GM15510 (cell line): Measurements from ENCODE around the gene CENPO.

Experiments
- POLR2A ChIP-seq: IDR thresholded peaks from 3 replicates; pipeline ENCODE4 v1.6.1; 2011; ENCODE audit warnings: borderline replicate concordance; ENCODE audit not compliant: insufficient read length; ENCODE audit errors: extremely low read depth

Gene CENPO

GRCh38 chr2:24828238-24828996, 35.2 kb downstream of the CENPO start:
- no peak for TF ChIP-seq POLR2A

GRCh38 chr2:24830351-24830750, 37.1 kb downstream of the CENPO start:
- no peak for TF ChIP-seq POLR2A

DNA sequence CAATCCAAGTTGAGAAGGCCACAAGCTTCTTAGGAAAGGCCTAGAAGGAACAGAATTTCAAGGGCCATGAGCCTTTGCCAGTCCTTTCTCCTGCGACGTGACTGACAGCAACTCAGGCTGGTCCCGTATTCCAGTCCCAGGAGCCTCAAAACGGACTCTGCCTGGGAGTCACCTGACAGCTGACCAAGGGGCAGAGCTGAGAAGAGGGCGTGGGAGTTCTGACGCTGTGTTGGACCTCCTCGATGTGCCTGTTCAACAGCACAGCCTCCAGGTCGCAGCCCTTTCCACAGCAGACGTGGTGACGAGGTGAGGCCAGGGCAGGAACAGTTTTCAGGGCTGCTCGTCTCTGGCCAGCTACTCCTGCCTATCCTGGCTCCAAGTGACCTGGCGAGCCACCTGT, 37.6 kb downstream of the CENPO start:
- no peak for TF ChIP-seq POLR2A

DNA sequence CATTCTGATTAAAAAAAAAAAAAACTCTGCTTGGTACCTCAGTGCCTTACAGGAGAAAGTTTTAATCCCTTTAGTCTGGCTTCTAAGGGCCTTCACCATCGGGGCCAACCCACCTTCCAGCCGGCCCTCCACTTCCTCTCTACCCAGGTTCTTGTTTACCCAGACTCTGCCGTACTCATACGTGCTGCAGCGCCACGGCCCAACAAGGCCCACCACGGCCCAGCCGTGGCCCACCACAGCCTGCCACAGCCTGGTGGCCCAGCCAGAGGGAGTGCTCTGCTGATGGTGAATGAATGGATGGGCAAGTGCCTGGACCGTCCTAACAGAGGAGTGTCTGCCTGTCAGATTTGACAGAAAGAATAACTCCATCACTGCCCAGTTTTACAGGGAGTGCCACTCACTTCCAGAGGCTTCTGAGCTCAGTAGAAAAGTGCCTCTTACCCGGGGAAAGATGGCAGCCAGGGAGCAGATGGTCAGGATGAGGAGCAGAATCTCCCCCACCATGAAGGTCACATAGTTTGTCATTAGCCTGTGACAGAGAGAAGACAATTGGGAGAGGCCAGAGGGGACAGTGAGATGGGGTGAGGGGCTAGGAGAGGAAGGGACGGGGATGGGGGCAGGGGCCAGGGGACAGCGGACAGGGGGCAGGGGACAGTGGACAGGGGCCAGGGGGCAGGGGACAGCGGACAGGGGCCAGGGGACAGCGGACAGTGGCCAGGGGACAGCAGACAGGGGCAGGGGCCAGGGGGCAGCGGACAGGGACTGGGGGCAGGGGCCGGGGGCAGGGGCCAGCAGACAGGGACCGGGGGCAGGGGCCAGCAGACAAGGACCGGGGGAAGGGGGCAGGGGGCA, 38.2 kb downstream of the CENPO start:
- TF ChIP-seq POLR2A: no peak

GRCh38 chr2:24832073-24832461, 38.8 kb downstream of the CENPO start:
- TF ChIP-seq POLR2A: no peak

GRCh38 chr2:24832521-24832920, 39.3 kb downstream of the CENPO start:
- TF ChIP-seq POLR2A: no peak

GRCh38 chr2:24832931-24833701, 39.9 kb downstream of the CENPO start:
- TF ChIP-seq POLR2A: no peak

DNA sequence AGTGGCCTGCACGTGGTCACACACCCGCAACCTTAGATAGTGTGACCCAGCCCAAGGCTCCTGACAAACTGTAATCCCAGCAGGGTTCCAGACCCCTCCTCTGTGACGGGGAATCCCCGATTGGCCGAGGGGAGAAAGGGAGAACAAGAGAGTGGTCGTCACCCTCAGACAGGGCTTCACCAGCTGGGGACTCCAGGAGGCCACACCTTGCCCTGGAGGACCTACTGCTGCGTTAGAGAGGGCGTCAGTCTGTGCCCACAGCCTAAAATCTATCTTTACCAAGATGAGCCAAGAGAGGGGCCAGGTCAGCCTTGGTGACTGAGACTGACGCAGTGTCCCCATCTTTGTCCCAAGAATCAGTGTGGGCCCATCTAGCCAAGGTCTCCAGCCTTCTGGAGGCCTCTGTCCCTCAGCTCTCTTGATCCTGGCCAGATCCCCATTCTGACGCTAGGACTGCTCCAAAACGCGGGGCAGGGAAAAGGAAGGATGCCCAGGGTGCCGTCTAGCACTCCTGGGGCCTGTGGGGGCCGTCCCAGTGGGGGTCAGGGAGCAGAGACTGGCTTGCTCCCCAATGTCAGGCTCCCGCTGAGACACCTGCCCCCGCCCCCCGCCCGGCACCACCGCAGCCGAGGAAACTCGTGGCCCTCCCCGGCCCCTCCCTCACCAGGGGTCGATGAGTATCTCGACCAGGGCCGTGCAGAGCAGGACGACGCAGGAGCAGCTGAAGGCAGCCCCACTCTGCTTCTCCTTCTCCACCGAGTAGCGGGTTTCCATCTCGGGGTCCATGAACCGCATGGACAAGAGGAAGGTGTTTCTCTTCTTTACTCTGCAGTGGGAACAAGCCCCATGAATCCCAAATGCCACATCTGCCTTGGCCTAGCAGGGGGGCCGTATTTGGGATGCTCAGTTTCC, 40.9 kb downstream of the CENPO start:
- TF ChIP-seq POLR2A: no peak

DNA sequence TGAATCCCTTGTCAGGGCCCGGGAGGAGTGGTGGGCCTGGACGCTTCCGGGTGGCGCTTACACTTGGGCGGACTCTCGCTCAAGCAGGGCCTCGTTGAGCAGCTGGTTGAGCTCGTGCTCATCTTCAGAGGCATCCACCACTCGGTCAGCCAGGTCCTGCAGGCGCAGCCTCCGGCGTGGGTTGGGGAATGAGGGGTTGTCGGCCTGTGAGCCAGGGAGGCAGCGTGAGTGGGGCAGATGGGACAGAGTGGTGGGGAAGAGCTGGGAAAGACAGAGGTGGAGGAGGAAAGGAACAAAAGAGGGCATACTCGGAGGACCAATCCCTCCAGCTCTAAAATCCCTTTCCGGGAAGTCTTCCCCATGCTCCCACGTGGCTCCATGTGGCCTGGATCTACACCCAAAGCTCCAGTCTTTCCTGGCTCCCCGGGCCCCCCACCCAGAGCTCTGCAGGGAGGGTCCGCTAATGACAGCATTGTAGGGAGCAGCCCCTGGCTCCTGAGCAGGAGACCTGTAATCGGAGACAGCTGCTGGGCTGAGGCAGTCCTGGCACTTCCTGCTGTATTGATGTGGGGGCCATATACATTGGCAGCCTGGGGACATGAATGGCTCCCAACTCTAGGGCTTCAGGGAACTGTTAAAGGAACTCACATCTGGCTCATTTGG, 41.6 kb downstream of the CENPO start:
- no peak for TF ChIP-seq POLR2A

- TF ChIP-seq POLR2A: no peak
Observed at GRCh38 chr2:24836206-24836605, 43.0 kb downstream of the CENPO start.

DNA sequence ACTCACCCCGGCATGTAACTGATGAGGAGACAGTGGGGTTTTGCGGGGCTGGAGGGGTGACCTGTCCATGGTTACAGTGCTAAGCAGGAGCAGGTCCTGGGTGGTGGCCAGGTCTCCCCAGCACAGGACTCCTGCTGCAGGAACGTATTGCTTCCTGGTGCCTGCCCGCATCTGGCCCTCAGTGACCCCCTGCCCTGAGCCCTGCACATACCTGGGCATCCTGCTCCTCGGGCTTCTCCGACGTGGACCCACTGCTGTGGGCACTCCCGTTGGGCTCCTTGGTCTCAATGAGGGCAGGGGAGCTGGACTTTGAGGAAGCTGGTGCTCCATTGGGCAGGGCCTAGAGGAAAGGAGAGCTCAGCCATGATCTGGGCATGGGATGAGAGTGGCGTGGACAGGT, 43.5 kb downstream of the CENPO start:
- TF ChIP-seq POLR2A: no peak

GRCh38 chr2:24837996-24838513, 44.8 kb downstream of the CENPO start:
- TF ChIP-seq POLR2A: no peak

DNA sequence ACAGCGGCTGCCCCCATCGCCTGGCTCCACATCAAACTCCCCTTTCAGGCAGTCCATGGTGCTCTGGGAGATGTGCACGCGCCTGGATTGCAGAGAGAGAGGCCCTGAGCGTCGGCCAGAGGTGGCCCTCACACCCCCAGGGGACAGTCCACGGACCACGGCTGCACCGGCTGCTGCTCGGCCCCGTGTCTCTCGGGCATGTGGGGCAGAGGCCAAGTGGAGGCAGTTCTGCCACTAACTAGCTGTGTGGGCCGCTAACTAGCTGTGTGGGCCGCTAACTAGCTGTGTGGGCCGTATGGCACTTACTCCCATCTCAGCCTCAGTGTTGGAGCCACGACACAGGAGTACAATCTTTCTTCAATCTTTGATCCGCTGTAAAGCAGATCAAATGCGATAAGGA, 45.3 kb downstream of the CENPO start:
- TF ChIP-seq POLR2A: no peak
